Stomach (tissue), 4 donors: Measurements from ENCODE around the gene NR3C1.

Experiments used
- CTCF ChIP-seq, 7 experiments: fragments of 450-650 bp in 4 of 7; fragments of 200-600 bp in 3 of 7; sonication (generic) in 3 of 7; IDR thresholded peaks; one replicate each; pipeline ENCODE4 v1.5.1; 2016 to 2019; ENCODE audit warnings: antibody characterized with exemption in 7 of 7, control low read depth in 2 of 7, mild to moderate bottlenecking in 1 of 7
- EP300 ChIP-seq: sonication (generic); formaldehyde crosslinking; IDR thresholded peaks from one replicate; pipeline ENCODE4 v1.6.1; 2017; ENCODE audit warnings: antibody characterized with exemption
- POLR2A ChIP-seq, 4 donors: fragments of 450-650 bp; IDR thresholded peaks; one replicate each; pipeline ENCODE4 v1.6.1; 2016; ENCODE audit warnings: antibody characterized with exemption in 4 of 4, control low read depth in 2 of 4, mild to moderate bottlenecking in 1 of 4, moderate library complexity in 1 of 4
- POLR2AphosphoS5 ChIP-seq, 3 donors: sonication (generic); formaldehyde crosslinking; IDR thresholded peaks; one replicate each; pipeline ENCODE4 v1.6.1; 2016; ENCODE audit warnings: antibody characterized with exemption in 3 of 3

- TF ChIP-seq CTCF (IDR thresholded peaks at IDR 0.05) (no peak), POLR2A (IDR thresholded peaks at IDR 0.05) (no peak), EP300 (no peak), POLR2AphosphoS5 (IDR thresholded peaks at IDR 0.05) (no peak)
Observed at GRCh38 chr5:143342607-143343006, 60.9 kb downstream of the NR3C1 start.
